Cortex of kidney (tissue), 1 donor: ENCODE measurements around the gene APOL1.
"Not testable (repeated sequence)": the region's sequence is repeated elsewhere in the genome, so short reads cannot be mapped to it uniquely, and the experiment has no call there.

ENCODE experiments used
- DNase-seq: peaks from one replicate; lab custom pipeline; 2025; lab: John Stamatoyannopoulos, UW

Gene APOL1

GRCh38 chr22:36252754-36253522, at the start of gene APOL1:
Gene APOL1 (plus strand): TSS chr22:36253133. CDS start chr22:36254956, 1,823 bp downstream.
- DNase-seq, result no peak

GRCh38 chr22:36203441-36203840, 49.5 kb upstream of the APOL1 start:
- not testable (repeated sequence) for DNase-seq

GRCh38 chr22:36204001-36204631, 48.8 kb upstream of the APOL1 start:
- DNase-seq, result no peak

GRCh38 chr22:36204632-36205015, 48.3 kb upstream of the APOL1 start:
- DNase-seq, result no peak

- not testable (repeated sequence) for DNase-seq
Observed at GRCh38 chr22:36205573-36205972, 47.4 kb upstream of the APOL1 start.

GRCh38 chr22:36206255-36206654, 46.7 kb upstream of the APOL1 start:
- DNase-seq, result no peak

- DNase-seq, result no peak
Observed at GRCh38 chr22:36208162-36208765, 44.7 kb upstream of the APOL1 start.

GRCh38 chr22:36208914-36209313, 44.0 kb upstream of the APOL1 start:
- DNase-seq, result no peak

GRCh38 chr22:36209488-36209908, 43.4 kb upstream of the APOL1 start:
- DNase-seq, result not testable (repeated sequence)

- no peak for DNase-seq
Observed at GRCh38 chr22:36210224-36210623, 42.7 kb upstream of the APOL1 start.

GRCh38 chr22:36211237-36211861, 41.6 kb upstream of the APOL1 start:
- DNase-seq, result no peak

- DNase-seq, result no peak
Observed at GRCh38 chr22:36212901-36213300, 40.0 kb upstream of the APOL1 start.

GRCh38 chr22:36213586-36213985, 39.3 kb upstream of the APOL1 start:
- no peak for DNase-seq

GRCh38 chr22:36215981-36216380, 37.0 kb upstream of the APOL1 start:
- no peak for DNase-seq

- no peak for DNase-seq
Observed at GRCh38 chr22:36218648-36219193, 34.2 kb upstream of the APOL1 start.

GRCh38 chr22:36220451-36220921, 32.4 kb upstream of the APOL1 start:
- DNase-seq, result no peak

GRCh38 chr22:36221799-36222751, 30.9 kb upstream of the APOL1 start:
- no peak for DNase-seq

GRCh38 chr22:36222887-36223450, 30.0 kb upstream of the APOL1 start:
- DNase-seq, result no peak

GRCh38 chr22:36223504-36223903, 29.4 kb upstream of the APOL1 start:
- DNase-seq, result no peak

GRCh38 chr22:36224245-36224644, 28.7 kb upstream of the APOL1 start:
- DNase-seq, result no peak
